Astrocyte of the cerebellum (primary cell): ENCODE data around the gene SHANK1.
A peak's percentile ranks its signal among the peaks of the same experiment; 100 is the strongest.

Source experiments
- DNase-seq: peaks from one replicate; pipeline ENCODE4 v3.0.0-alpha.2; 2011; ENCODE audit warnings: low read depth
- H3K4me3 ChIP-seq: 2 replicates; pipeline ENCODE4 v1.5.1; 2011; ENCODE audit warnings: mild to moderate bottlenecking, low read depth, low read length, moderate library complexity
- CTCF ChIP-seq: IDR thresholded peaks from 2 replicates; pipeline ENCODE4 v1.5.1; 2012; ENCODE audit warnings: low read length, low read depth, moderate library complexity, mild to moderate bottlenecking; ENCODE audit errors: missing control alignments
- in situ Hi-C: cut with HindIII; loops from 2 replicates; pipeline ENCODE4 v1.10.0; 2017; ENCODE audit warnings: low sequenced_read_pairs

The SHANK1 gene

DNA sequence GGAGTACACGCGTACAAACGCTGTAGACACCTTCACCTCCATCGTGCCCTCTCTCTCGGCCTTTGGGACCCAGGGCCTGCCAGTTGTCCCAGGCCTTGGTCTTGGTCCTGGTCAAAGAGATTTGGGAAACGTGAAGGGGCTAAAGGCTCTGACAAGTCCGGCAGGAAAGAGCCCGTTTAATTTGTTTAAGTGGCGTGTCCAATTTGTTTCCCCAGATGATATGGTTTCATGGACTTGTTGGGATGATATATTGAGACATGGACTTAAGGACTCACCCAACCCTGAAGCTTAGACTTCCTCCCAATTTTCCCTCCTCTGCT lies 6.3 kb upstream of the SHANK1 start:
- no peak for DNase-seq
- in situ Hi-C loops, result no loop called here
- H3K4me3 ChIP-seq, result peak overlapping the region; percentile 51
- no peak for TF ChIP-seq CTCF

- in situ Hi-C loops, result no loop called here
- no peak for TF ChIP-seq CTCF
- no peak for DNase-seq
- H3K4me3 ChIP-seq, result peak overlapping the region; percentile 51
These were observed 5.8 kb upstream of the SHANK1 start for GRCh38 chr19:50725218-50725910.

DNA sequence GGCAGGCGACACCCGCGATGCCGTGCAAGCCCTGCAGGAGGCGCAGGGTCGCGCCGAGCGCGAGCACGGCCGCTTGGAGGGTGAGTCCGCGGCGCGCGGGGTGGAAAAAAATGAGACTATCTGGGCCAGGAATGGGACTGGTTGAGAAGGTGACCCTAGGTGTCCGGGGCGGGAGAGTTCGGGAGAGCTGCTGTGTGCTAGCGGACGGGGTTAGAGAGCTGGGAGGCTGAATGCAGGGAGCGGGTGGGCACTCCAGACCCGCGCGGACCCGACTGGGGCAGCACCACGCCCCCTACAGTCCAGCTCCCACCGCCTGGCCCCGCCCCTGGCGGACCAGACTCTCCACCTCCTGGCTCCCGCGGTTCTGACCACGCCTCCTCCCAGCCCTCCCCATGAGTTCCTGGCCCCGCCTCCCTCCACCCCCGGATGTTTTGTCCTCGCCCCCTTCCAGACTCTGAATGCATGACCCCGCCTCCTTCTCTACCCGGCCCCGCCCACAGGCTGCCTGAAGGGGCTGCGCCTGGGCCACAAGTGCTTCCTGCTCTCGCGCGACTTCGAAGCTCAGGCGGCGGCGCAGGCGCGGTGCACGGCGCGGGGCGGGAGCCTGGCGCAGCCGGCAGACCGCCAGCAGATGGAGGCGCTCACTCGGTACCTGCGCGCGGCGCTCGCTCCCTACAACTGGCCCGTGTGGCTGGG lies 5.1 kb upstream of the SHANK1 start:
- DNase-seq, result peak; percentile 84
- peak; percentile 61 for TF ChIP-seq CTCF
- in situ Hi-C loops, result no loop called here
- H3K4me3 ChIP-seq, result peak overlapping the region; percentile 51

DNA sequence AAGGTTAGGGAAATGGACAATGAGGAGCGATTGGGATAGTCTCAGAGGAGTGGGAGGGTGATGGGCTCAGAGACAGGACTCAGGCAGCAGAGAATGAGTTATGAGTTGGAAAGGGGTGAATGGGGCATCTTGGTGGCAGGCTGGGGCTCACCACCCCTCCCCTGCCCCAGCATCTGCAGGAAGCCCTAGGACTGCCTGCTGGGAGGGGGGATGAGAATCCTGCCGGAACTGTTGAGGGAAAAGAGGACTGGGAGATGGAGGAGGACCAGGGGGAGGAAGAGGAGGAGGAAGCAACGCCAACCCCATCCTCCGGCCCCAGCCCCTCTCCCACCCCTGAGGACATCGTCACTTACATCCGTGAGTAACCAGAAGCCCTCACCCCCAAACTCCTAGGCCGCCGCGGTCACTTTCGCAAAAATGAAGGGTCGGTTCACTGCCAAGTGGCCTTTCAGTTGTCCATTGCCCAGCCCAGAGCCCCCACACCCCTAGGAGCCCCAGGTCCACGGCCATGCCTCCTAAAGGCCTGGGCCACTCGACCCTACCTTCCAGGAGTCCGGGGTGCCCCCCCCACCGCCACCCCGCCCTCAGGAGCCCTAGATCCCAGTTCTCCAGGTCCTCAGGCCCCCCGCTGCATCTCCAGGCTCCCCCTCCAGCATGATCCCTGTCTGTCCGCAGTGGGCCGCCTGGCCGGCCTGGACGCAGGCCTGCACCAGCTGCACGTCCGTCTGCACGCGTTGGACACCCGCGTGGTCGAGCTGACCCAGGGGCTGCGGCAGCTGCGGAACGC lies 4.3 kb upstream of the SHANK1 start:
- peak overlapping the region; percentile 51 for H3K4me3 ChIP-seq
- in situ Hi-C loops, result no loop called here
- no peak for TF ChIP-seq CTCF

GRCh38 chr19:50723069-50723468 lies 3.5 kb upstream of the SHANK1 start, which contains the start of gene CLEC11A:
Gene CLEC11A (plus strand): TSS chr19:50723364. CDS start chr19:50723526, 162 bp downstream.
- DNase-seq, result no peak
- in situ Hi-C loops, result no loop called here
- peak within 1 kb of the TSS; percentile 51 for H3K4me3 ChIP-seq
- TF ChIP-seq CTCF, result no peak

More for the DNA sequence above, 4.3 kb upstream of the SHANK1 start:
- no peak for DNase-seq

GRCh38 chr19:50722201-50723013 lies 2.8 kb upstream of the SHANK1 start:
- in situ Hi-C loops, result no loop called here
- no peak overlapping the region for H3K4me3 ChIP-seq
- no peak for TF ChIP-seq CTCF
- DNase-seq, result no peak
